ENCODE results near the gene AMHR2. TPM values are rescaled to one million over a fixed set of nuclear protein-coding genes. Genes with fewer than 3 reads are reported as not detected.
A peak's percentile ranks its signal among the peaks of the same experiment; 100 is the strongest.

The AMHR2 gene
- total RNA-seq, 1 donor from 2014 or later = not detected

- Histone ChIP-seq H3K4me2 (ENCODE audit: low read length) (no peak overlapping the region), H3K9ac (ENCODE audit: low read length) (no peak overlapping the region), H3K4me3 (ENCODE audit: insufficient read depth, low read depth, low read length) (no peak overlapping the region), H4K20me1 (ENCODE audit: insufficient read depth, low read length) (peaks cover 100% of the 10 kb centered on the region), H3K79me2 (ENCODE audit: insufficient read depth, low read length) (peaks cover 98% of the 10 kb centered on the region), H3K27me3 (ENCODE audit: insufficient read depth, low read length) (no peaks in the 10 kb centered on the region), H2AFZ (ENCODE audit: low read depth, low read length) (no peak overlapping the region), H3K27ac (ENCODE audit: low read depth, low read length) (no peak overlapping the region), H3K9me3 (ENCODE audit: insufficient read depth, low read depth, low read length) (no peaks in the 10 kb centered on the region), H3K36me3 (ENCODE audit: insufficient read depth, low read length) (peaks cover 95% of the 10 kb centered on the region), H3K4me1 (ENCODE audit: insufficient read depth, low read length) (no peaks in the 10 kb centered on the region)
- DNase-seq (ENCODE audit: low read depth) = no peak
- Mint-ChIP-seq H3K27ac (ENCODE audit: unreplicated experiment) (peak overlapping the region; percentile 6), H3K36me3 (ENCODE audit: low read depth, unreplicated experiment) (peaks cover 45% of the 10 kb centered on the region), H3K4me3 (ENCODE audit: unreplicated experiment) (no peak overlapping the region), H3K9me3 (ENCODE audit: unreplicated experiment) (no peaks in the 10 kb centered on the region), H3K27me3 (ENCODE audit: low read depth, unreplicated experiment) (no peaks in the 10 kb centered on the region), H3K4me1 (ENCODE audit: low read depth, unreplicated experiment) (peaks cover 55% of the 10 kb centered on the region)
- FAIRE-seq = no peak
- TF ChIP-seq EZH2 (IDR thresholded peaks at IDR 0.05; ENCODE audit: insufficient read depth, low read length) (no peak), CTCF (IDR thresholded peaks at IDR 0.05; ENCODE audit: insufficient read depth, low read depth, low read length) (no peak)
Measured at GRCh38 chr12:53463802-53464560, 40.3 kb downstream of the AMHR2 start.

GRCh38 chr12:53464685-53465418 is 41.2 kb downstream of the AMHR2 start:
- H3K36me3 ChIP-seq (ENCODE audit: insufficient read depth, low read length) = peaks cover 95% of the 10 kb centered on the region
- peaks cover 98% of the 10 kb centered on the region for H4K20me1 ChIP-seq (ENCODE audit: insufficient read depth, low read length)
- H3K4me2 ChIP-seq (ENCODE audit: low read length) = no peak overlapping the region
- no peaks in the 10 kb centered on the region for H3K9me3 ChIP-seq (ENCODE audit: insufficient read depth, low read depth, low read length)
- peaks cover 97% of the 10 kb centered on the region for H3K79me2 ChIP-seq (ENCODE audit: insufficient read depth, low read length)
- H3K27ac ChIP-seq (ENCODE audit: low read depth, low read length) = no peak overlapping the region
- no peak overlapping the region for H3K4me3 ChIP-seq (ENCODE audit: insufficient read depth, low read depth, low read length)
- FAIRE-seq = no peak
- H3K9ac ChIP-seq (ENCODE audit: low read length) = peak overlapping the region; percentile 14
- H3K4me1 ChIP-seq (ENCODE audit: insufficient read depth, low read length) = no peaks in the 10 kb centered on the region
- peaks cover 41% of the 10 kb centered on the region for H3K36me3 Mint-ChIP-seq (ENCODE audit: low read depth, unreplicated experiment)
- H3K27me3 ChIP-seq (ENCODE audit: insufficient read depth, low read length) = no peaks in the 10 kb centered on the region
- H3K4me3 Mint-ChIP-seq (ENCODE audit: unreplicated experiment) = peak overlapping the region; percentile 40
- H3K9me3 Mint-ChIP-seq (ENCODE audit: unreplicated experiment) = no peaks in the 10 kb centered on the region
- H3K27me3 Mint-ChIP-seq (ENCODE audit: low read depth, unreplicated experiment) = no peaks in the 10 kb centered on the region
- peaks cover 52% of the 10 kb centered on the region for H3K4me1 Mint-ChIP-seq (ENCODE audit: low read depth, unreplicated experiment)
- no peak for DNase-seq (ENCODE audit: low read depth)
- no peak for TF ChIP-seq EZH2 (IDR thresholded peaks at IDR 0.05; ENCODE audit: insufficient read depth, low read length)
- TF ChIP-seq CTCF (IDR thresholded peaks at IDR 0.05; ENCODE audit: insufficient read depth, low read depth, low read length) = no peak
- H3K27ac Mint-ChIP-seq (ENCODE audit: unreplicated experiment) = peak overlapping the region; percentile 59
- no peak overlapping the region for H2AFZ ChIP-seq (ENCODE audit: low read depth, low read length)
